HG02759 (cell line): ENCODE data around the gene CX3CR1.

Source experiments
- ATAC-seq: cut with Tn5 transposase; IDR thresholded peaks from one replicate; pipeline ENCODE4 v1.9.1; 2021; ENCODE audit warnings: mild to moderate bottlenecking, moderate library complexity; ENCODE audit not compliant: unreplicated experiment

The CX3CR1 gene

DNA sequence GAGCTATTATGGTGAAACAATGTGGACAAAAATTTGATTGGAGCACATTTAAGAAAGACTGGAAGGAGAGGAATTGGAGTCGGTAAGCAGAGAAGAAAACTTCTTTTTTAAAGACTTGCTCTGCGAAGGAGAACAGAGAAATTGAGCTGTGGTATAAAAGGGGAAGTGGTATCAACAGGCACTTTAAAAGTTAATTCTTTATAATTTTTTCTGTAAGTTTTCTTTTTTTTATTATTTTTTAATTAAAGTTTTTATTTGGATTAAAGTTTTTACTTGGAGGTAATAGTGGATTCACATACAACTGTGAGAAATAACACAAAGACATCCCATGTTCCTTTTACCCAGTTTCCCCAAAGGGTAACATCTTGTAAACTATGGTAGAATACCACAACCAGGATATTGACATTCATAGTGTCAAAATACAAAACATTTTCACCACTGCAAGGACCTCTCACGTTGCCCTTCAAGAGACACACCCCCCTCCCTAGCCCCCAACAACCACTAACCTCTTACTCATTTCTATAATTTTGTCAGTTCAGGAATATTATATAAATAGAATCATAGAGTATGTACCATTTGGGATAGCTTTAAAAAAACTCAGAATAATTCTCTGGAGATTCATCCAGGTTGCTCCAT is 53.6 kb downstream of the CX3CR1 start:
- ATAC-seq = no peak

DNA sequence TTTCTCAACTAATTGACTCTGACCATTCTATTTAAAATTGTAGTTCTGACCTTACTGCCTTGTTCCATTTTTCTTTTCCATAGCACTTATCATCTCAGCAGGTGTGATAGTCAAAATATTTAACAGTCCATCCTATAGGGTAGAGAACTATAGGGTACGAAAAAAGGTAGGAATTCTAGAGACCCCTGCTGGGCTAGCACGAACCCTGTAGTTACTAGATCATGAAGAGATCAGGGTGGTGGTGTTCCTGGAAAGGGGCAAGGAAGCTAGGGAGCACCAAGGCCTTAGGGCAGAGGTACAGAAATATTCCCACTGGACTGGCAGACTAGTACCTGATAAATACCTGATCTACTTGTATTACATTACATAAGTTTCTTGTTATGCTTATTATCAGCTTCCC is 55.5 kb downstream of the CX3CR1 start:
- ATAC-seq = no peak

DNA sequence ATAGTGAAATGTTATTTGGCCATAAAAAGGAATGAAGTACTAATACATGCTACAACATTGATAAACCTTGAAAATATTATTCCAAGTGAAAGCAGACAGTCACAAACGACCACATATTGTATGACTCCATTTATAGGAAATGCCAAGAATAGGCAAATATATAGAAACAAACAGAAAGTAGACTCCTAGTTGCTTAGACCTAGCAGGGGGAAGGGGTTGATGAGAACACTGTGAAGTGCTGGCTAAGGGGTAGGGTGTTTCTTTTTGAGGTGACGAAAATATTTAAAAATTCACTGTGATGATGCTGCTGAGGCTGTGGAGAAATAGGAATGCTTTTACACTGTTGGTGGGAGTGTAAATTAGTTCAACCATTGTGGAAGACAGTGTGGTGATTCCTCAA is 56.9 kb downstream of the CX3CR1 start:
- ATAC-seq = no peak

DNA sequence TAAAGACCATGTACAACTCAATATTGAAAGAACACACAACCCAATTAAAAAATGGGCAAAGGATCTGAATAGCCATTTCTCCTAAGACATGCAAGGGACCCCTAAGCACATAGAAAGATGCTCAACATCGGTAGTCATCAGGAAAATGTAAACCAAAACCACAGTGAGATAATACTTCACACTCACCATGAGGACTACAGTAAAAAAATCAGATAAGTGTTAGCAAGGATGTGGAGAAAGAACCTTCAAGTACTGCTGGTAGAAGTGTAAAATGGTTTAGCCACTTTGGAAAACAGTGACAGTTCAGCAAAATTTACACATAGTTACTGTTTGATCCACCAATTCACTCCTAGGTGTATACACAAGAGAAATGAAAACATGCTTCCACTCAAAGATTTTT is 57.4 kb downstream of the CX3CR1 start:
- no peak for ATAC-seq

DNA sequence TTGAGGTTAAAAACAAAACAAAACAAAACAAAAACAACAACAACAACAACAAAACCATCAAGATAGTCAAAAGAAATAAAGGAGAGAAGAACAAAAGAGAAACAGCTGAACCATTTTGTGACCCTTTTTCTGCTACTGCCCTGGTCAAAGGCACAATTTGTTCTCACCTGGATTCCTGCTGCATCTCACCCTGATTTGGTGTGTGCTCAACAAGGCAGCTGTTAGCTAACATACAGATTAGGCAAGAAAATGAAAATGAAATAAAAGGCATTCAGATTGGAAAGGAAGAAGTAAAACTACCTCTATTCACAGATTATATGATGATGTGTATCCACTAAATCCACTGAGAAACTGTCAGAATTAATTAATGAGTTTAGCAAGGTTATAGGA is 58.7 kb downstream of the CX3CR1 start:
- no peak for ATAC-seq

DNA sequence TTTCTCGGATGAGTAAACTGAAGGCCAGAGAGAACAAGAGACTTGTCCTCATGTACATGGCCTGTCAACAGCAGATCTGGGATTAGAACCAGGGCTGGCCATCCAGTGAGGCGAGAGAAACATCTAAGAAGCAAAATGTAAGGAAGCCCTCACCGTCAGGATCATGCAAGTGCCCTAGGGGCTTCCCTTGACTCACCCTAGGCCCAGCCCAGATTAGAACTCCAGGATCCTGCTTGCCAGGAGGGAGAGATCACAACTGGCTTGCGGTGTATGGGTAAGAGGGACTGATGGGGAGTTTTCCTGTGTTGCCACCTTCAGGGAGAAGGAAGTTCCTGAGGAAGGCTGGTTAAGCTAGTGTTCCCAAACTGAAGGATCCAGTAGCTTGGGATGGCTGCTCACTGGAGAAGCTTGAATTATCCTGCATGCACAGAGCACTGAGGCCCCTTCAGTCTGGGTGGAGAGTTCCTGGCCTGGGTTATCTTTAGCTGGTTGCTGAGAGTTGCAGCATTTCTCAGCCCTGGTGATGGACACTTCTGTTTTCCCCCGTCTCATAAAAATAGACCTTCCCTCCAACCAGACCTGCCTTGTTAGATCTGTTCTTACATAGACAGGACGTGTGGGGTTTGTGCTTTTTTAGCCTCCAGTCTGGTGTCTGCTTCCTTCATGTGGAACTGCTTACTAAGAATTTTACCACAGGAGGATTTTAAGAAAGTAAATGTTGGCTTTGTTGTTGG is 59.3 kb downstream of the CX3CR1 start:
- no peak for ATAC-seq

DNA sequence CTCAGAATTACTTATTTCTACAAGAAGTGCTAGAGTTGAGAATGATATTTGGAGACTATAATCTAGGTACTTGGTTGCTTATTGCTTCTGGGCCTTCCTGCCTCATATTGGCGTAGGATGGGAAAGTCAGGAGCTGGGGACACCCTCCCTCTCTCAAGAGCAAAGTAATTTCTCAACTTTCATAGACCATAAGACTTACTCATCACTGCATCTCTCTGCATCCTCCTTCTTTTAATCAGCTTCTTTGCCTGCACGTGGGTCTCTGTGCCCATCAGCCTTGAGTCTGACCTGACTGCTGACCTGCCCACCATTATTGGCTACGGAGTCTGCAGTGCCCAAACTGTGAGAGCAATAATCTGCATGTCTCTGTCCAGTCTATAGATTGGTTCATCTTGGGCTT is 60.1 kb downstream of the CX3CR1 start:
- ATAC-seq = no peak

DNA sequence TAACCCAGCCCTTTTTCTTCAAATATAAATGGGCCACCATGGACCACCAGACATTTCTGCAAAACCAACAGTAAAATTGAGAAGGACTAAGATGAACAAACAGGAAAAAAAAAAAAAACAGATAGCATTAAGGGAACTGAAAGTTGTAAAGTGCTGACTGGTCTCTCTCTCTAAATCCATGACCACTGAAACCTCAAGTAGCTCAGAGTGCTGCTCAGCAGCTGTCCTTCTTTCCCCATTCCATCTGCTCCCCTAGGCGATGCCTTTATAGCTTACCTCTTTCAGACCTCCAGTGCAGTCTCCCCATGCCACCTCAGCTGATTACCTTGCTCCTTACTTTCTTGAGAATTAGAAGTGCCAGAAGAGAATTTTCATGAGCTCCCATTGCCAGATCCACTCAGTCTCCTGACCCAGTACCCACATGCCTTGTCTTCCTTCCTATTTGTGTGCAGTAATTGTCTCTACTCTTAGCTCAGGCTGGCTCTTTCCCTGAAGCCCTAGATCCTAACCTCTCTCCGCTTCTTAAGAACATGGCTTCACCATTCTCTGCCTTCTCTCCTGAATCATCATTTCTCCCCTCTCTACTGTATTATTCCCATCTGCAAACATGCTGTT is 63.6 kb downstream of the CX3CR1 start:
- ATAC-seq = peak; percentile 94

DNA sequence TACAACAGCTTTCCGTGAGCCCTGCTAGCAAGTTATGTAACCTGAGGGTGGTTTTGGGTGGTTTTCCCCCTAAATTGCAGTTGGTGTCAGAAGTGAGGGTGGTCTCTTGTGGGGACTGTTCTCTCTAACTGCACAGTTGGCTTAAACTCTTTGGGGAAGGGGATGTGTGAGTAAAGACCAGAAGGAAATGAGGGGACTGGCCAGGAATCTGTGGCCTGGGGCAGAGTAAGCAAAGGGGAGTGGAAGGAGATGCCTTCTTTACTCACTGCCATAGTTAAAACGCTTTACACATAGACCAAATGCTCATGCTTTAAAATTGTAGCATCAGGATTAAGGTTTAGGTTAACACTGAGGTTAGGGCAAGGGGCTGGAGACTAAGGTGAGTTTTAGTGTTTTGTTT is 66.2 kb downstream of the CX3CR1 start:
- no peak for ATAC-seq
